TTC549 (cell line): Measurements from ENCODE around the gene GRK2.
A peak's percentile ranks its signal among the peaks of the same experiment; 100 is the strongest.
"Not testable (repeated sequence)": the region's sequence is repeated elsewhere in the genome, so short reads cannot be mapped to it uniquely, and the experiment has no call there.

ENCODE experiments used
- FAIRE-seq: peaks from 2 replicates; lab custom pipeline; 2012; peaks lifted over from hg19 to GRCh38; lab: Jason Lieb, UNC

Gene GRK2

DNA sequence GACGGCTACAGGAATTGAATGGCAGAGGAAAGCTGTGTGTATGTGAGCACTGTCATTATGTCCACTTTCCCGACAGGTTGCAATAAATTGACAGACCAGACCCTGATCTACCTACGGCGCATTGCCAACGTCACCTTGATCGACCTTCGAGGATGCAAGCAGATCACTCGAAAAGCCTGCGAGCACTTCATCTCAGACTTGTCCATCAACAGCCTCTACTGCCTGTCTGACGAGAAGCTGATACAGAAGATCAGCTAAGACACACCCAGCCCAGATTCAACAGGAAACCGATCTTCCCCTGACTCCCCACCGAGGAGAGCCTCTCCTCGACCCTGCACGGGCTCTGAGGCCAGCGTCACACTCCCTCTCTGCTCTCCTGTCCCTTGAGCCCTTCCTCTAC lies 11.5 kb upstream of the GRK2 start:
- no peak for FAIRE-seq

DNA sequence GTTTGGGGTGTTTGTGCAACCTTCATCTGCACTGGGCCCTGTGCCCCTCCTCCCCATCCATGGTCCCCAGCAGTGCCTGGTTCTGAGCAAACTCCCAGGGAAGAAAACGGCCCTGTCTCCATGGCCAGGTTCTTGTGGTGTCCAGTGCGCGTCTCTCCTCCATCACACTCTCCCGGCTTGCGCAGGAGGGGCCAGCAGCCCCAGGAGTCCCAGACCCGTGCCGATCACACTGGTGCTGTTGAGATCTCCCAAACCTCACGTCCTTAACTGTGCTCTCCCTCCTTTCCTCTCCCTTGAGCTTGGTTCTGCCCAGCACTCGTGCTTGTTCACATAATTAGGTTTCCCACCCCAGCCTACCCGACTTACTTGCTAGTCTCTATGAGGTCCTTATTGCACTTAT lies 10.9 kb upstream of the GRK2 start:
- no peak for FAIRE-seq

DNA sequence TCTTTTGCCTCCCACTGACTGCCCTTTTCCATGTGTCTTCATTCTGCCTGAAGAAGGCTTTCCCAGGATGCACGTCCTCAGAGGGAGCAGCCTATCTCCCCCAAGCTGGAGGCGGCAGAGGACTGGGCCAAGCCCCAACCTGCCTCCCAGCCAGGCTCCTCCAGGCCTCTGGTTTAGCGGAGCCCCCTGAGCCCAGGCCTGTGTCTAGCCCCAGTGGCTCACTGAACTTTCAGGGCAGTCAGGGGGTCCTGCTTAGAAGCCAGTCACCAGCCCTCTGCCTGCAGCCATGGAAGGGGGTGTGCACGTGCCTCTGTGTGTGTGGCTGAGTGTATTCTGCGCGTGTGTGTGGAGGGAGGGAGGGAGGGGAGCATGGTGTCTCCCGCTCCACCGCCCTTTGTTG lies 10.4 kb upstream of the GRK2 start:
- FAIRE-seq, result no peak

DNA sequence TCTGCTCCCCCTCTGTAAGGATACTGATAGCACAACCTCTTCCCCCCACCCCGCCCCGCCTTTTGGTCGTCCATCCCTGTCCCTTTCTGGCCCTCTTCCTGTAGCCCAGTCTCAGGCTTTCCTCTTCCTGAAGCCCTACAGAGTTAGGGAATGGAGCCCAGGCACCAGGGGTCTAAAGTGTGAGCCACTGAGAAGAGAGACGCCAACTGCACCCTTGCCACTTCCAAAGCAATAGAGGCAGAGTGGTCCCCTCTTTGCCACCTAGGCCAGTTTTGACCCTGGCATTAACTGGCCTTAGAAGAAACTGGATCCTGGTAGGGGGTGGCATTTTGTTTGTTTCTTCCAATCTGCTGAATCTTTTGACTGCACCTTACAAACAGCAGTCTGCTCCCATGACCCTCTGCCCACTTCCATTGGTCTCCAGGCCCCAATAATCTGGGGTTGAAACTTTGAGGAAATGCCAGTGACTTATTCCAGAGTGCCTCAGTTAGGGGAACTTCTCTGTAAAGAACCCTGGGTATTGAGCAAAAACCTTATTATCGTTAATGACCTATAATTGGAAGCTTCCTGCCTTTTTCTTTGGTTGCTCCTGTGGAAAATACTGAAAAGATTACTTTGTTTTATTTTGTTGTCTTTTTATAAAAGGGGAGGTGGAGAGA lies 9.7 kb upstream of the GRK2 start:
- FAIRE-seq, result no peak

DNA sequence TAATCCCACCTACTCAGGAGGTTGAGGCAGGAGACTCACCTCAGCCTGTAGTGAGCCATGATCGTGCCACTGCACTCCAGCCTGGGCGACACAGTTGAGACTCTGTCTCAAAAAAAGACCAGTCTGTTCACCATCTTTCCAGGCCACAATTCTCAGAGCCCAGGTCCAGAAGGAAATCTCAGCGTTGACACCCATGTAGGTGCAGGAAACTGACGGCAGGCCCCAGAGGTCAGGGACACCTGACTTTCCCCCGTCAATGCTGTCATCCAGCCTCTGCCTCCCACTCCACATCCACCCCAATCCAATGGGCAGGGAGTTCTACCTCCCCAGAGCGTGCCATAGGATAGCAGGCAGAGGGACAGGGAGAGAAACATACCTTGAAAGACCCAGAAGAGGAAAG lies 5.9 kb upstream of the GRK2 start:
- no peak for FAIRE-seq

DNA sequence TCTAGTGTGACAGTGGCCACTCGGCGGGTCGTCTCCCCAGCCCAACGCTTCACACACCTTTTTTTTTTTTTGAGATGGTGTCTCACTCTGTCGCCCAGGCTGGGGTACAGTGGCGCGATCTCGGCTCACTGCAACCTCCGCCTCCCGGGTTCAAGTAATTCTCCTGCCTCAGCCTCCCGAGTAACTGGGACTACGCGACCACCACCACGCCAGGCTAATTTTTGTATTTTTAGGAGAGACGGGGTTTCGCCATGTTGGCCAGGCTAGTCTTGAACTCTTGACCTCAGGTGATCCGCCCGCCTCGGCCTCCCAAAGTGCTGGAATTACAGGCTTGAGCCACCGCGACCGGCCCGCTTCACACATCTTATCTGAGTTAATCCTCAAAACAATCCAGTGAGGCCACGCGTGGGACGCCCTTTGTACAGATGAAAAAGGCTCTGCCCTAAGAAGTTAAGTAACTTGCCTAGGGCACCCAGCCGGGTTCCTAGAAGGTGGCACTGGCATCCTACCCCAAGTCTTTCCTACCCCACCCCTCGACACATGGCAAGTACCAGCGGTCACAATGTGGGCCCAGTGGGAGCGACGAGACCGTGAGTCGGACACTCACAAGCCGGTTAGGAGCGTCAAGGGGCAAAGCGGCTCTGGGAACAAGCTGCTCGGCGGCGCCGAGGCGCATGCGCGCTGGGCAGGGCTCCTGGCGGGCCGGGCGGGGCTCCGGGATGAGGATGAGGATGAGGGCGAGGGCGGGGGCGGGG lies 5.2 kb upstream of the GRK2 start:
- FAIRE-seq, result not testable (repeated sequence)

DNA sequence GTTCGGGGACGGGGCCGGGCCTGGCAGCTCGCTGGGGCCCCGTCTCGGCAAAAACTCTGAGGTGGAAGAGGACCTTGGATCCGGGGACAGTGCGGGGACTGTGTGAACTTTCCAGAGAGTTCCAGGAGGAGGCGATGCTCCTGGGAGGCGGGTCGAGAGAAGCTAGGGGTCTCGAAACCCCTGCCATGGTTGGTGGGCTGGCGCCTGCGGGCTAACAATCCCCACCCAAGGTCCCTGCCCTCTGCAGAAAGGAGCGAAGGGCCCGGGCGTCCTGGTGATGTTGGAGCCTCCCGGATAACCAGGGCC lies 4.7 kb upstream of the GRK2 start:
- no peak for FAIRE-seq

DNA sequence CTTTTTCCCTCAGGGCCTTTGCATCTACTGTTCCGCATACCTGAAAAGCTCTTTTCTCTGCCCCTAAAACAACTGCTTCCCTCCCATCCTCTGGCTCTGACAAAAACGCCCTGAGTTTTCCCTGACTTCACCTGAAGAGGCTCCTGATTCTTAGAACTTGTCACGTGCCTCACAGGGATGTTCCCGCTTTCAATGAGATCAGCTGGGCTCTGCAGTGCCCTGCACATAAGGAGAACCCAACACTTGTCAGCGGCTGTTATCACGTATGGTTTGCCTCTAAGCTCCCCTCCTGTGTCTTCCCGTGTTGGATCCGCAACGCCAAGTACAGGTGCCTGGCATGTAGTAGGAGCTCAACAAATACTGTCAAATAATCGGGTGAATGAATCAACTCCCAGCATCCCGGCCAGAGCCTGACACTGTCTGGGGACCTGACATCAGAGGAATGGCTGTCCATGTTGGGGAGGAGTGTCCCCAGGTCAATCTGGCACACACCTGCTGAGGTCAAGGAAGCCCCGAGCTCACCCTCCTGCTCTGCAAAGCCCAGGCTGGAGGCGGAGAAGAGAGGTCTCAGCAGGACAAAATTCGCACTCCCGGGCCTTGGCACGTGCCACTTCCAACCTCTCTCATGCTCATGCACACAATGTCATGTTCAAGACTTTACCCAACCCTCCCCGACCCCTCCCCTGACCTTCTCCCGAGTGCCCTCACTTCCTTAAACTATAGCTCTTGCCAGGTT lies 4.2 kb upstream of the GRK2 start:
- no peak for FAIRE-seq

DNA sequence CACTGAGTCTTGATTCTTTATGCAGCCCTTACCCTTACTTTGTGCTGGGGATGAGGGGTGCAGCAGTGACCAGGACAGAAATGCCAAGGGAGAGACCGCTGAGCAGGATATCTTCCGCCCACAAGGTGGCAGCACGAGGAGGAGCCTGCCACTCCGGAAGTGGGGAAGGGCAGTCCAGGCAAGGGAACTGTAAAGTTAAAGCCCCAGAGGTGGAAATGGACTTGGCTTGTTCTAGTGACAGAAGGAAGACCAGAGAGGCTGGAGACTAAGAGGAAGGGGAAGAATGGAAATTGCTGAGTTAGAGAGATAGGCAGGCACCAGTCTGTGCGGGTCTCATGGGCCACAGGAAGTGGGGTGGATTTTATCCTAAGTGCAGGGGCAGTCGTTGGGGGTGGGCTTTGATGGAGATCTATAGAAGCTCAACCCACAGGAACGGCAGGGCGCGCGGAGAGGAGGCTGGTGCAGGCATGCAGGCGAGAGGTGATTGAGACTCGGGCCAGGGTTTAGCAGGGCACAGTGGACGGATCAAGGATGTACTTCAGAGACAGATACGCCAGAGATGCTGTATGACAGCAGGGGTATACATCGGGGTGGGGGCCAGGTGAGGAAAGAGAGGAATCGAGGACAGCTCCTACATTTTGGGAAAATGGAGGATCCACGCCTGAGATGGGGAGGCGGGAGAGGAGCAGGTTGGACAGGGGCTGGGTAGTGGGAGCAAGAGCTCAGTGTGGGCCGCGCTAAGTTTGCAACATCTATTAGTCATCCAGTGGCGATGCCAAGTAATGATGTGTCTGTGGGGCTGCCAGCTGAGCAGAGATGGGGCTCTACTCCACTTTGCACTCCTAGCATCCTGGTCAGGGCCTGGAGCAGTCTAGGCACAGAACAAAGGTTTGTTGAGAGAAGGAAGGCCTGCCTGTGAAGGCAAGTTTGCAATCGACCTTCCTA lies 3.3 kb upstream of the GRK2 start:
- FAIRE-seq, result peak; percentile 29

DNA sequence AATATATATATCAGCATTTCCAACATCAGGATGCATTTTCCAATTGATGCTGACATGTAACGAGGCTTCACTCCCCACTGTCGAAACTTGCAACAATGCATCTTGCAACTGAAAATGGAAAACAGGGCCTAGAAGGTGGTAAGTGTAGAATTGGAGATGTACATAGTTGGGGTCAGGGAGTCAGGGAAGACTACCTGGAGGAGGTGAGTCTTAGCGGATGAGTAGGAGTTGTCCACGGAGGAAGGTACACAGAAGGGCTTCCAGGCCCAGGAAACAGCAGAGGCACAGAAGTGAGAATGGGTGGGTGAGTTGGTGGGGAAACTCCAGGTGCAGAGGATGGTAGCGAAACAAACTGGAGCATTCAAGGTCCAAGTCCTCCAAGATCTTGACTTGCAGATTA lies 2.0 kb upstream of the GRK2 start:
- FAIRE-seq, result no peak

DNA sequence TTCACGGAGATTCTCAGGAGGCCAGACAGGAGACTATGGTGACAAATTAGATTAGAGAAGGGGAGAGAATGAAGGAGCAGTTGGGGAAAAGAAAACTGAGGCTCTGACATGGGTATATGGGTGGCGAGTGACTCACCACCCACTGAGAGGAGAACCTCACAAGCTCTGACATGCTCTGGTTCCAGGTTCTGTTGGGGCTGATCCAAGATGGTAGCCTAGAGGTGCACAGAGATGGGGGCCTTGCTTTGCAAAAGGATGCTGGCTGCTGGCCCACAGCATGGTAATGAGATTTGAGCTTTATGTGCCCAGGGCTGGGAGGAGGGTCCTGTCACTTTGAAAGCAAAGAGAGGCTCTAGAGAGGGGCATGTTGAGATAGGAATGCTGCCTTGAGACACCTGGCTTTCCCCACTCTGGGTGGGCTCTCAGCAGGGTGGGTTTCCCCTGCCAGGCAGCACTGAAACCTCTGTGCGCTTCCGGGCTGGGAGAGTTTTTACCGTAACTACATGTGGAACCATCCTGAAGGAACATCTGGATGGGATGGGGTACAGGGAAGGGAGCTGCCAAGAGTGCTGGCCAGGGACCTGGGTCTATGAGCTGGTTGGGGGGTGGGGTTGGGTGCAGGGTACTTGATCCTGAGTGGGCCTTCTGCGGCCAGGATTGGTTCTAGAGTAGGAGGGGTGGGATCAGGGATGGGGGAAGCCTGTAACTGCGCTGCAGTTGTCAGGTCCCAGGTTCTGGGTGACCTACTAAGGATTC lies 1.2 kb upstream of the GRK2 start:
- FAIRE-seq, result no peak

DNA sequence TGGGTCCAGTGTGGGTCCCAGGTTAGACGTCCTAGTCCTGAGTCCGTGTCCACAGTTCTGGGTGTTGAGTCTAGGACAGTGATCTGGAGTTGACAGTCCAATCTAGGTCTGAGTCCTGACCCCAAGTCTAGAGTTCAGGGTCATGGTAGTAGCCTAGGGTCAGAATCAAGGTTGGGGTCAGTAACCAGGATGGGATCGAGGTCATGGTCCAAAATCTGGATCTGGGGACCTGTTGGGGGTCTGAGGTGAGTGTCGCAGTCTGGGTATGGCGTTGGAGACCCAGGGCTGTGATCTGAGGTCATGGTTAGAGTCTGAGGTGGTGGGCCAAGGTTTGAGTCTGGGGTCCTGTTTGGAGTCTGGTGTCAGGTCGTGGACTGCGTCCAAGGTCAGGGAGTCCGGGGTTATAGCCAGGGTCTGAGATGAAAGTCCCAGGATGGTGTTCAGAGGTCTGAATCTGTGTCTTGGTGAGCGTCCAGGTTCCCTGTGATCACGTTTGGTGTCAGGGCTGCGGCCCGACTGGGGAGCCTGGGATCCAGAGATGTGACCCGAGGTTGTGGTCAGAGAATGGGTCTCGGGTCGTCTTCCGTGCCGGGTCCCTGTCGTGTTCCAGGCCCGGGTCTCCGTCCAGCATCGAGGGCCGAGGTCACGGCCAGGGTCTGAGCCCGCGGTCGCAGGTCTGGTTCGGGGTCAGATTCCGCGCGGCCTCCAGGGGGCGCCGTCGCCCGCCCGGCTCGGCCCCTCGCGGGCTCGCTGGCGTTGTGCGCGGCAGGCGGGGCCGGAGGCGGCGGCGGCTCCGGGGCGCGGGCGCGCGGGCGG lies 432 bp upstream of the GRK2 start:
- no peak for FAIRE-seq

DNA sequence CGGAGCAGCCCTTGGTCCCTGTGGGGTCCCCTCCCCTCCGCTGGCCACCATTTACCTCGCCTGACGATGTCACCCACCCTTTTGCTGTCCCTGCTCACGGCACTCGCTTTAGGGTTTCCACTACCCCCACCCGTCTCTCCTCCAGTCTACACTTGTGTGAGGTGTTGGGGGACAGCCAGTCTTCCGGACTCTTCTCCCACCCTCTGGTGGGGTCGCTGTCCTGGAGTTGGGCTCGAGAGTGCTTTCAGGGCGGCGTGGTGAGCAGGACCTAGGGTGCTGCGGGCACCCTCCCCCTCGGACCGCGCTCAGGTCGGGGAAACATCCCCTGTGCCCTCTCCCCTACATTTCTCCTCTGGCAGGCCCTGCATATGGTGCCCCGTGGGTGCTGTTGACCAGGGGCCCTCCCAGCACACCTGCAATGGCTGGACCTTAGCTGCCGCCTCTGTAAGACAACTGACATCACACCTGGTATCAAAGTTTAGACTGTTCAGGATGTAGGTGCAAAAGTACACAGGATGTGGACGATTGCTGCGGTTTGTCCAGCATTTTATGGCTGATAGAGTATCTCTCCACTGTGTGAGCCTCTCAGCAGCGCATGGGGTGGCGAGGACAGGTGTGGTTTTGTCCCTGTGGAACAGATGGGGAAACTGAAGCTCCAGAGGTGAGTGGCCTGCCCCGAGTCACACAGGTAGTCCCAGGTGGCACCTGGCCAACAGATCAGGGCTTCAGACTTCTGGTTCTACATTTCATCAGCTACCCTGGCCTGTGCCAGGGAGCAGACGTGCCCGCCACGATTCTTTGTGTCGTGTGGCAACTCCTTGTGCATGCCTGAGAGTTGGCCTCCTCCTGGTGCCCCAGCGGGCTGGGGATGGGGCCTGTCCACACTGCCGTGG lies 1.2 kb downstream of the GRK2 start:
- no peak for FAIRE-seq

DNA sequence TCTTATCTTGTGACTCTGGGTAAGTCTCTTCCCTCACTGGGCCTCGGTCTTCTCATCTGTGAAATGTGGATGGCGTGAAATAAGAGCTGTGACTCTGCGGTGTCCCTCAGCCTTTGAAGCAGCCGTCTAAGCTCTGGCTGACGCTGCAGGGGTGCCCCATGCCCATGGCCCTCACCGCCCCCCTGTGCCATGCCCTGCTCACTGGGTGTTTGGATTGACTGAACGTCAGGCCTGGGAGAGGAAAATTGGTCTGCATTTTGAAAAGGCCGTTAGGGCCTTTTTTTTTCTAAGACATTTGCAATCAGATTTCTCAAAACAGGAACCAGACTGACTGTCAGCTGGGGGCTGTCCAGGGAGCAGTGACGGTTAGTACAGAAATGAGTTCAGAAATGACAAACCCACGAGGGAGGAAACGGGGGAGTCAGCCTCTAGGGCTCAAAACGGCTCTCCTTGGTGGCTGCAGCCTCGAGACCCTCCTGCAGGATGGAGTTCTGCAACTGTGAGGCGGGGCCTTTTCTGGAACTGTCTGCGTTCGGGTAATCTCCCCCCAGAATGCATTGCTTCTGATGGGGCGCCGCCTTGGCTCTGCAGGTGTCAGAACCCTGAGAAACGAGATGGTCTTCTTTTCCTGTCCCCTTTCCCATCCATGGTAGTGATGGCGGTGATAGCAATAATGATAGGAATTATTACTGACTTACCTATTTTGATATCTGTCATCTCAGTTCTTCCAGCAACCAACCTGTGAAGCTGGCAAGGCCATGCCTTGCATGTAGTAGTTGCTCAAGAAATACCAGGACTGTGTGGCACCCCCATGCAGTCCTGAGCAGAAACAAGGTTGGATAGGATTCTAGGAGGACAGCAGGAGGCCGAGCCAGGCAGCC lies 2.0 kb downstream of the GRK2 start:
- FAIRE-seq, result no peak

DNA sequence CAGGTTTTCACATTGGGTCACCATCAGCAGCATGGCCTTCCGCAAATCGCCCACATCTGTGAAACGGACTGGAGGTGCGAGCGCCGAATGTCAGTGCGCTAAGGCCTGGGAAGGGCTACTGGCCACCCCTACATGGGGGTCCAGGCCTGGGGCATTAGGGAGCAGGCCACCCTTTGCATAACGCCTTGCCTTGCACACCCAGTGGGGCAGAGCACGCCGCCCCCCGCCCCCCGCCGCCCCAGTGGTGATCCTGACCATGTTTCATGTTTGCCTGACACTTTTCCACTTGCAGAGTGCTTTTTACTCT lies 2.6 kb downstream of the GRK2 start:
- FAIRE-seq, result no peak

DNA sequence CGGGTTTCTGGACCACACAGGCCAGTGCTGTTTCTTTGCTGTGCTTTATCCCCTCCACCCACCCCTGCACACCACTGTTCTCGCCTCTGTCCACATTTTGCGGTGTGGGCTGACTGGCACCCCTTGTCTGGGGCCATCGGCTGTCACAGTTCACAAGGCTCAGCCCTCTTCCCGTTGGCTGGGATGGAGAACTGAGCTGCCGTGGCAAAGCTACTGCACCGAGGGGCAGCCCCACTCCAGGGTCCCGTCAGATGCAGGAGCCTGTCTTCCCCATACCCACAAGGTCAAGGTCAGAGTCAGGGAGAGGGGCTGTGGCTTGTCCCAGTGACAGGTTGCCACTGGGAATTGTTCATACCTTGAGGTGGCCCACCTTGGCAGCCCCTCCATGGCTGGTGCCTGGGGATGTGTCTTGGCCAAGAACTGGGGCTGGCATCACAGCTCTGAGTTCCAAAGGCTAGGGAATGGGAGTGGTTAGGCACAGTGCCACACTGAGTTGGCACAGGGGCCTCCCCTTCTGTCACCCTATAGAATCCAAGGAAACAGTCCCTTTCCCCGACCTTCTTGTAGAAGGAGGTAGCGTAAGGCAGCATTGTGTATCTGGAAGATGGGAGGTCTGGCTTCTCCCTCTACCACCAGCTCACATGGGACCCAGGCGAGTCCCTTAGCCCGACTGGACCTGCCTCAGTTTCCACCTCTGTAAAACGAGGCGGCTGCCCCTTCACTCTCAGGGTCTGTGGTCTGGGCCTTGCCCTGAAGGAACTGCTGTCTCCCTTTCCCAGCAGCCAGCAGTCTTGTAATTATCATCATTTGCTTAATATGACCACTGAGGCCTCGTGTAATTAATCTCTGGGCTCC lies 3.4 kb downstream of the GRK2 start:
- FAIRE-seq, result no peak

DNA sequence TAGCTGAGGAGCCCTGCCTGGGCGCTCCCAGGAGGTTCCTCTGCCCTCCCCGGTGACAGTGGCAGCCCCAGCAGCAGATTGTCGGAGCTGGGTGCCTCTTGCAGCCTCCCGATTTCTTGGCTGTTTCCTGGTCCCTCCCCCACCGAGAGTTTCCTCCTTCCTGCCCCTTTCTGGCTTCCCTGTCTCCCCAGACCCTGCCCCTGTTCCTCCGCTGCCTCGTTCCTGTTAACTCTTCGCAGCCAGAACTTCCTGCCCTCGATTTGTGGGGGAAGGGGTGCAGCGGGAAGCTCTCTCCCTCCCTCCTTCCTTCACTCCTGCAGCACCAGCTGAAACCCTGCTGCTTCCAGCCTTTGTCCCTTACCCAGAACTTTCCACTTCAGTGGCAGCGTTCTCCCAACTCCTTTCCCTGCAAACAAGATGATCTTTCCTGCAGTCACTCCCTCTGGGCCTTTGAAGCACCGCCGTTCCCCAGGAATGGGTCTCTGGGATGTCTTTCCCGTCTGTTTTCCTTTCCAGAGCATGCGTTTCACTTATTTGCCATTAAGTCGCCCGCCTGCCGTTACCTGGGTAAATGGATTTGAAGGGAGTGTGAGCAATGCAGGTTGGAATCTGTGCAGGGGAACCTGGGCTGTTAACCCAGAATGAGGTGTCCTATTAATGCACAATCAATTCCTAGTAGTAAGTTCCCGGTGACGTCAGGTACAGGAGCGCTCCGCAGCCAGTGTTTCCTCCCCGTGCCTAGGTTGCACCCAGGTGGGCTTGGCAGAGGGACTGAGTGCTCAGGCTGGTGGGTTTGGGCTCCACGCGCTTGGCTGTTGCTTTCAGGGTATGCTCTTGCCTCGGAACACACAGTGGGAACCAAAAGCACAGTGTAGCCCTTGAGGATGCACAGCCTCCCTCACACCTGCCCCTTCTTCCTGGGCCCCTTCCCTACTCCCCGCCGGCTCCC lies 4.3 kb downstream of the GRK2 start:
- no peak for FAIRE-seq
